DOHH2 (cell line): ENCODE results near the gene MAK.

Experiments
- H3F3A ChIP-seq: fragments of 200-600 bp; sonication (generic), shearing (Covaris generic); 2 replicates; pipeline ENCODE4 v1.6.0; 2016; ENCODE audit warnings: antibody characterized with exemption, mild to moderate bottlenecking; ENCODE audit not compliant: control insufficient read depth, insufficient read depth
- H3K27ac ChIP-seq: fragments of 200-600 bp; sonication (generic); 2 replicates; pipeline ENCODE4 v1.5.1; 2014; ENCODE audit warnings: low read depth, mild to moderate bottlenecking, low read length, moderate library complexity
- H3K27me3 ChIP-seq: fragments of 200-600 bp; sonication (generic); 2 replicates; pipeline ENCODE4 v1.6.1; 2014; ENCODE audit warnings: mild to moderate bottlenecking, low read length, mixed read lengths; ENCODE audit not compliant: control insufficient read depth
- H3K36me3 ChIP-seq: fragments of 200-600 bp; sonication (generic); 2 replicates; pipeline ENCODE4 v1.6.1; 2014; ENCODE audit warnings: mild to moderate bottlenecking, low read length, moderate library complexity, mixed read lengths; ENCODE audit not compliant: control insufficient read depth
- H3K4me1 ChIP-seq: fragments of 200-600 bp; sonication (generic); 2 replicates; pipeline ENCODE4 v1.6.1; 2014; ENCODE audit warnings: mild to moderate bottlenecking, low read length, mixed read lengths; ENCODE audit not compliant: control insufficient read depth
- H3K4me2 ChIP-seq: fragments of 200-600 bp; sonication (generic); 2 replicates; pipeline ENCODE4 v1.6.0; 2014; ENCODE audit warnings: mild to moderate bottlenecking, low read length, moderate library complexity
- H3K4me3 ChIP-seq: fragments of 200-600 bp; sonication (generic); 2 replicates; pipeline ENCODE4 v1.5.1; 2014; ENCODE audit warnings: mild to moderate bottlenecking, low read length, mixed read lengths
- H3K79me2 ChIP-seq: fragments of 200-600 bp; sonication (generic); 2 replicates; pipeline ENCODE4 v1.6.1; 2014; ENCODE audit warnings: mild to moderate bottlenecking, low read length, mixed read lengths; ENCODE audit not compliant: control insufficient read depth
- H3K9me2 ChIP-seq: fragments of 200-600 bp; sonication (generic); replicated peaks from 2 replicates; pipeline ENCODE4 v1.6.1; 2014; ENCODE audit warnings: mild to moderate bottlenecking, low read length, mixed read lengths; ENCODE audit not compliant: control insufficient read depth
- H3K9me3 ChIP-seq: fragments of 200-600 bp; sonication (generic); 2 replicates; pipeline ENCODE4 v1.6.1; 2014; ENCODE audit warnings: antibody characterized with exemption, low read length, mixed read lengths; ENCODE audit not compliant: control insufficient read depth, insufficient read depth
- H4K20me1 ChIP-seq: fragments of 200-600 bp; sonication (generic); 2 replicates; pipeline ENCODE4 v1.6.0; 2014; ENCODE audit warnings: low read depth, mild to moderate bottlenecking, antibody characterized with exemption, low read length, moderate library complexity; ENCODE audit not compliant: control insufficient read depth, insufficient read depth
- CTCF ChIP-seq: fragments of 200-600 bp; sonication (generic); IDR thresholded peaks from one replicate; pipeline ENCODE4 v1.5.1; 2014; ENCODE audit warnings: antibody characterized with exemption, mild to moderate bottlenecking, low read depth, low read length; ENCODE audit not compliant: poor library complexity, severe bottlenecking
- EZH2phosphoT487 ChIP-seq: fragments of 200-600 bp; sonication (generic); IDR thresholded peaks from 2 replicates; pipeline ENCODE4 v1.6.1; 2017; ENCODE audit warnings: borderline replicate concordance, mild to moderate bottlenecking, antibody characterized with exemption, low read length, moderate library complexity, mixed read lengths

MAK gene

GRCh38 chr6:10800810-10801209, 37.5 kb downstream of the MAK start:
- Histone ChIP-seq H3K36me3 (no peaks in the 10 kb centered on the region), H3K9me3 (no peaks in the 10 kb centered on the region), H3K27ac (no peak overlapping the region), H3K4me1 (no peaks in the 10 kb centered on the region), H4K20me1 (no peaks in the 10 kb centered on the region), H3K27me3 (no peaks in the 10 kb centered on the region), H3K9me2 (no peaks in the 10 kb centered on the region), H3K4me2 (no peak overlapping the region), H3F3A (no peaks in the 10 kb centered on the region), H3K4me3 (no peak overlapping the region), H3K79me2 (no peaks in the 10 kb centered on the region)
- TF ChIP-seq CTCF (no peak), EZH2phosphoT487 (no peak)

- H3K36me3 ChIP-seq = no peaks in the 10 kb centered on the region
Measured at GRCh38 chr6:10794239-10794638, 44.1 kb downstream of the MAK start.

GRCh38 chr6:10793695-10794094, 44.6 kb downstream of the MAK start:
- no peak overlapping the region for H3K4me2 ChIP-seq
- H4K20me1 ChIP-seq = no peaks in the 10 kb centered on the region
- no peaks in the 10 kb centered on the region for H3K4me1 ChIP-seq
- H3K79me2 ChIP-seq = no peaks in the 10 kb centered on the region
- TF ChIP-seq CTCF = no peak
- TF ChIP-seq EZH2phosphoT487 = no peak
- H3K4me3 ChIP-seq = no peak overlapping the region
- H3K36me3 ChIP-seq = no peaks in the 10 kb centered on the region
- no peaks in the 10 kb centered on the region for H3K9me3 ChIP-seq
- no peaks in the 10 kb centered on the region for H3K27me3 ChIP-seq
- no peaks in the 10 kb centered on the region for H3K9me2 ChIP-seq
- no peaks in the 10 kb centered on the region for H3F3A ChIP-seq
- no peak overlapping the region for H3K27ac ChIP-seq

More at GRCh38 chr6:10794239-10794638, 44.1 kb downstream of the MAK start:
- TF ChIP-seq EZH2phosphoT487 (no peak), CTCF (no peak)
- no peaks in the 10 kb centered on the region for H4K20me1 ChIP-seq
- H3F3A ChIP-seq = no peaks in the 10 kb centered on the region
- H3K9me2 ChIP-seq = no peaks in the 10 kb centered on the region
- H3K4me1 ChIP-seq = no peaks in the 10 kb centered on the region
- H3K9me3 ChIP-seq = no peaks in the 10 kb centered on the region
- no peak overlapping the region for H3K4me3 ChIP-seq
- no peaks in the 10 kb centered on the region for H3K79me2 ChIP-seq
- H3K27me3 ChIP-seq = no peaks in the 10 kb centered on the region
- no peak overlapping the region for H3K27ac ChIP-seq
- H3K4me2 ChIP-seq = no peak overlapping the region

- H3K36me3 ChIP-seq = no peaks in the 10 kb centered on the region
- no peak overlapping the region for H3K27ac ChIP-seq
- H3K79me2 ChIP-seq = no peaks in the 10 kb centered on the region
- no peak overlapping the region for H3K4me3 ChIP-seq
- no peak overlapping the region for H3K4me2 ChIP-seq
- TF ChIP-seq CTCF (no peak), EZH2phosphoT487 (no peak)
- no peaks in the 10 kb centered on the region for H3F3A ChIP-seq
- no peaks in the 10 kb centered on the region for H3K4me1 ChIP-seq
- H4K20me1 ChIP-seq = no peaks in the 10 kb centered on the region
- H3K27me3 ChIP-seq = no peaks in the 10 kb centered on the region
- no peaks in the 10 kb centered on the region for H3K9me2 ChIP-seq
- no peaks in the 10 kb centered on the region for H3K9me3 ChIP-seq
Measured at GRCh38 chr6:10793035-10793434, 45.3 kb downstream of the MAK start.
